Measurements from ENCODE around the gene MFAP3. TPM values are rescaled to one million over a fixed set of nuclear protein-coding genes. Genes with fewer than 3 reads are reported as not detected.

Gene MFAP3
- total and polyA plus RNA-seq, 2 donors (not counting 3 experiments of a cell fraction or from before 2014, with no cell fraction given), result 19.5 to 35.3 TPM

- H3K79me2 ChIP-seq (ENCODE audit: control insufficient read depth, insufficient read depth, low read length), result no peaks in the 10 kb centered on the region
- dilution Hi-C loops (cut with MboI; ENCODE audit: extremely low pct_ligation_motif_present, low sequenced_read_pairs) (no loop called here), intact Hi-C loops (cut with micrococcal nuclease) (no loop called here)
- H3K4me1 ChIP-seq (ENCODE audit: control insufficient read depth, extremely low read depth, insufficient read depth, low read length), result peaks cover 13% of the 10 kb centered on the region
- no peaks in the 10 kb centered on the region for H3K27me3 ChIP-seq (ENCODE audit: control insufficient read depth in 2 of 2, insufficient read depth in 2 of 2, low read length in 2 of 2)
- H3K9me3 ChIP-seq (replicated peaks; ENCODE audit: control insufficient read depth, insufficient read depth, low read length), result no peaks in the 10 kb centered on the region
- no peak overlapping the region for H3K4me3 ChIP-seq (replicated peaks in 1 of 3; ENCODE audit: insufficient read depth in 1 of 3, low read depth in 1 of 3, low read length in 3 of 3)
- CTCF ChIA-PET, result interaction anchor here (1.5 kb wide), 1 partner anchor 9 kb away, joined by 7 read pairs; no protein-coding TSS in a partner anchor
- no TSS peak for BruUV-seq (replicated peaks)
- no peaks in the 10 kb centered on the region for H3K9me1 ChIP-seq (replicated peaks; ENCODE audit: control insufficient read depth, extremely low read depth, insufficient read depth, low read length)
- DNase-seq (ENCODE audit: low read depth, low spot score) (no peak), FAIRE-seq (no peak)
- no peak overlapping the region for H2AFZ ChIP-seq (ENCODE audit: low read depth, low read length)
- no peak for TF ChIP-seq MAX (IDR thresholded peaks at IDR 0.05; ENCODE audit: insufficient read depth, insufficient read length)
- TF ChIP-seq FOS (IDR thresholded peaks at IDR 0.05; ENCODE audit: borderline replicate concordance, insufficient read depth, low read length), result no peak
- TF ChIP-seq POLR2A (IDR thresholded peaks at IDR 0.05; ENCODE audit: low read depth, low read length), result no peak
- TF ChIP-seq GATA2 (IDR thresholded peaks at IDR 0.05; ENCODE audit: insufficient read depth, insufficient read length, low read depth, low read length), result no peak
- POLR2A ChIA-PET, result no interaction called here
- H4K20me1 ChIP-seq (replicated peaks; ENCODE audit: control insufficient read depth, extremely low read depth, insufficient read depth, low read length), result no peaks in the 10 kb centered on the region
- H3K9ac ChIP-seq (replicated peaks; ENCODE audit: extremely low read depth, insufficient read depth, low read length), result no peak overlapping the region
- H3K4me2 ChIP-seq (ENCODE audit: insufficient read depth, low read length), result no peak overlapping the region
- H3K36me3 ChIP-seq (ENCODE audit: control insufficient read depth in 2 of 2, extremely low read depth in 1 of 2, insufficient read depth in 2 of 2, low read length in 2 of 2), result peaks cover 0 to 5% of the 10 kb centered on the region in 2 experiments
- no peak overlapping the region for H3K27ac ChIP-seq (ENCODE audit: insufficient read depth, low read depth, low read length)
Measured at GRCh38 chr5:154005648-154006047, 33.1 kb upstream of the MFAP3 start.

GRCh38 chr5:154010660-154011059, 28.1 kb upstream of the MFAP3 start:
- Histone ChIP-seq H2AFZ (ENCODE audit: low read depth, low read length) (no peak overlapping the region), H3K9me3 (replicated peaks; ENCODE audit: control insufficient read depth, insufficient read depth, low read length) (no peaks in the 10 kb centered on the region), H3K9ac (replicated peaks; ENCODE audit: extremely low read depth, insufficient read depth, low read length) (no peak overlapping the region), H4K20me1 (replicated peaks; ENCODE audit: control insufficient read depth, extremely low read depth, insufficient read depth, low read length) (no peaks in the 10 kb centered on the region), H3K4me3 (replicated peaks in 1 of 3; ENCODE audit: insufficient read depth in 1 of 3, low read depth in 1 of 3, low read length in 3 of 3) (no peak overlapping the region), H3K27me3 (ENCODE audit: control insufficient read depth in 2 of 2, insufficient read depth in 2 of 2, low read length in 2 of 2) (no peaks in the 10 kb centered on the region), H3K36me3 (ENCODE audit: control insufficient read depth in 2 of 2, extremely low read depth in 1 of 2, insufficient read depth in 2 of 2, low read length in 2 of 2) (peaks cover 0 to 8% of the 10 kb centered on the region in 2 experiments), H3K79me2 (ENCODE audit: control insufficient read depth, insufficient read depth, low read length) (no peaks in the 10 kb centered on the region), H3K27ac (ENCODE audit: insufficient read depth, low read depth, low read length) (no peak overlapping the region), H3K4me1 (ENCODE audit: control insufficient read depth, extremely low read depth, insufficient read depth, low read length) (peaks cover 4% of the 10 kb centered on the region), H3K9me1 (replicated peaks; ENCODE audit: control insufficient read depth, extremely low read depth, insufficient read depth, low read length) (no peaks in the 10 kb centered on the region), H3K4me2 (ENCODE audit: insufficient read depth, low read length) (no peak overlapping the region)
- dilution Hi-C loops (cut with MboI; ENCODE audit: extremely low pct_ligation_motif_present, low sequenced_read_pairs) (no loop called here), intact Hi-C loops (cut with micrococcal nuclease) (no loop called here)
- ChIA-PET CTCF (interaction anchor here (1.3 kb wide), 1 partner anchor 394 kb away, joined by 3 read pairs; no protein-coding TSS in a partner anchor), POLR2A (no interaction called here)
- DNase-seq (ENCODE audit: low read depth, low spot score) (no peak), FAIRE-seq (no peak)
- TF ChIP-seq FOS (IDR thresholded peaks at IDR 0.05; ENCODE audit: borderline replicate concordance, insufficient read depth, low read length) (no peak), JUN (IDR thresholded peaks at IDR 0.05; ENCODE audit: borderline replicate concordance, insufficient read depth, insufficient read length, low read depth) (no peak), EZH2 (IDR thresholded peaks at IDR 0.05; ENCODE audit: borderline replicate concordance, low read depth, low read length, severe bottlenecking) (no peak), MYC (IDR thresholded peaks at IDR 0.05; ENCODE audit: low read depth, low read length) (no peak), POLR2AphosphoS5 (IDR thresholded peaks at IDR 0.05; ENCODE audit: insufficient read depth, low read depth, low read length) (no peak), POLR2A (IDR thresholded peaks at IDR 0.05; ENCODE audit: low read depth, low read length) (no peak), GATA2 (IDR thresholded peaks at IDR 0.05; ENCODE audit: insufficient read depth, insufficient read length, low read depth, low read length) (no peak), MAX (IDR thresholded peaks at IDR 0.05; ENCODE audit: insufficient read depth, insufficient read length) (no peak)
- TF ChIP-seq, protein P1, sequence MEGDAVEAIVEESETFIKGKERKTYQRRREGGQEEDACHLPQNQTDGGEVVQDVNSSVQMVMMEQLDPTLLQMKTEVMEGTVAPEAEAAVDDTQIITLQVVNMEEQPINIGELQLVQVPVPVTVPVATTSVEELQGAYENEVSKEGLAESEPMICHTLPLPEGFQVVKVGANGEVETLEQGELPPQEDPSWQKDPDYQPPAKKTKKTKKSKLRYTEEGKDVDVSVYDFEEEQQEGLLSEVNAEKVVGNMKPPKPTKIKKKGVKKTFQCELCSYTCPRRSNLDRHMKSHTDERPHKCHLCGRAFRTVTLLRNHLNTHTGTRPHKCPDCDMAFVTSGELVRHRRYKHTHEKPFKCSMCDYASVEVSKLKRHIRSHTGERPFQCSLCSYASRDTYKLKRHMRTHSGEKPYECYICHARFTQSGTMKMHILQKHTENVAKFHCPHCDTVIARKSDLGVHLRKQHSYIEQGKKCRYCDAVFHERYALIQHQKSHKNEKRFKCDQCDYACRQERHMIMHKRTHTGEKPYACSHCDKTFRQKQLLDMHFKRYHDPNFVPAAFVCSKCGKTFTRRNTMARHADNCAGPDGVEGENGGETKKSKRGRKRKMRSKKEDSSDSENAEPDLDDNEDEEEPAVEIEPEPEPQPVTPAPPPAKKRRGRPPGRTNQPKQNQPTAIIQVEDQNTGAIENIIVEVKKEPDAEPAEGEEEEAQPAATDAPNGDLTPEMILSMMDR (IDR thresholded peaks at IDR 0.05; ENCODE audit: extremely low read depth in 1 of 2, insufficient read depth in 1 of 2, low read depth in 1 of 2, low read length in 2 of 2), result no peak
- BruUV-seq (replicated peaks), result no TSS peak
